HG03139 (cell line): ENCODE data around the gene GPR157.
"Not testable (repeated sequence)": the region's sequence is repeated elsewhere in the genome, so short reads cannot be mapped to it uniquely, and the experiment has no call there.

Experiments
- ATAC-seq: cut with Tn5 transposase; IDR thresholded peaks from one replicate; pipeline ENCODE4 v1.9.1; 2021; ENCODE audit not compliant: unreplicated experiment

GPR157 gene

DNA sequence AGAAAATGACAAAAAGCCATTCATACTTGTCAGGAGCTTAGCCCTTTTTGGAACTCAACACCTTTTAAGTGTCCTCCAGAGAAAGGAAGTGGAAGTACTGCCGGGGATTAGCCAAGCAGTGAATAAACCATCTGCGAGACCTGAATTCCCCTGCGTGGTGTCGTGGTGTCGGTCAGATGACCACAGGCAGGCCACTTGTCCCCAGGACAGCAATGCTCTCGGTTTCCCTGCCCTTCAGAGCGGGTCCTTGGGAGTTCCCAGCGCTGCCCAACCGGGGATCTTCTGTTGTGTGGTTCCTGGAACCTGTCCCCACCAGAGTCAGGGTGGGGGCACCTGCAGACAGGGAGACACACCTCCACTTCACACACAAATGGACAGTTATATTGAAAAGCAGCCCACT is 9.2 kb downstream of the GPR157 start:
- ATAC-seq: no peak

DNA sequence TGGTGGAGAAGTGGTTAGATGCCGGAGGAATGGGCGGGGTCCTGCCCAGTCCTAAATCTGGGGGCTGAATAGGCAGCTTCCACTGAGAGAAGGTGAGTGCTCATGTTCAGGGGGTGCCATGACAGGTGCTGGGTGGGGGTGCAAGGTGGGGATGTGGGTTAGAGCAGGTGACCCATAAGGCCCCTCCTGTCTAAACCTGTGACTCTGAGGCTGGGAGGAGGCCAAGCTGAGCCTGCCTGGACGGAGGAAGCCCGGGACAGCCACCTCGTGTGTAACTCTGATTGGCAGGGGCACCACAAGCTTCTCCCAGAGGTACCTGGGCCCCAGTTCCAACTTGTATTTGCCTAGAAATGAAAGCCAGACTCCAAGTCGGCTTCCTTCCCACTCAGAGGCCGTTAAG is 10.7 kb downstream of the GPR157 start:
- ATAC-seq: no peak

- no peak for ATAC-seq
These were observed 13.3 kb downstream of the GPR157 start for GRCh38 chr1:9115351-9116205.

GRCh38 chr1:9112961-9113880 is 15.7 kb downstream of the GPR157 start:
- ATAC-seq: no peak

DNA sequence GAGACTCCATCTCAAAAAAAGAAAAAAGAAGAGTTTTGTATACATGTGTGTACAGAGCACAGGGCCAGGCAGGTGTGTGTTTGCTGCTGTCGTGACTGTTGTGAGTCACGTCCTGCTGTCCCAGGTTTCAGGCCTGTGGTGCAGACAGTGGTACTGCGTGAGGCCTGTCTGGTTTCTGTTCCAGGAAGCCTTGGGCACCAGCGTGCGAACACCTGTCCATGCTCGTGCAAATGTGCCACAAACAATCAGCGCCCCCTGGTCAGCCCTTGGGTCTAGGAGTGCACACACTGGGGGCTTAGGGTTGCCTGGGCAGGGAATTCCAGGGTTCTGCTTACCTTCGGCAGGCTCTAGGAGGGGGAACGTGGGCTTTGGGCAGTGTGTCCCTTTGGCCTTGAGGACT is 16.9 kb downstream of the GPR157 start:
- no peak for ATAC-seq

- no peak for ATAC-seq
These were observed 17.6 kb downstream of the GPR157 start for GRCh38 chr1:9111357-9111691.

- peak; percentile 52 for ATAC-seq
These were observed 18.1 kb downstream of the GPR157 start for GRCh38 chr1:9110669-9111356.

DNA sequence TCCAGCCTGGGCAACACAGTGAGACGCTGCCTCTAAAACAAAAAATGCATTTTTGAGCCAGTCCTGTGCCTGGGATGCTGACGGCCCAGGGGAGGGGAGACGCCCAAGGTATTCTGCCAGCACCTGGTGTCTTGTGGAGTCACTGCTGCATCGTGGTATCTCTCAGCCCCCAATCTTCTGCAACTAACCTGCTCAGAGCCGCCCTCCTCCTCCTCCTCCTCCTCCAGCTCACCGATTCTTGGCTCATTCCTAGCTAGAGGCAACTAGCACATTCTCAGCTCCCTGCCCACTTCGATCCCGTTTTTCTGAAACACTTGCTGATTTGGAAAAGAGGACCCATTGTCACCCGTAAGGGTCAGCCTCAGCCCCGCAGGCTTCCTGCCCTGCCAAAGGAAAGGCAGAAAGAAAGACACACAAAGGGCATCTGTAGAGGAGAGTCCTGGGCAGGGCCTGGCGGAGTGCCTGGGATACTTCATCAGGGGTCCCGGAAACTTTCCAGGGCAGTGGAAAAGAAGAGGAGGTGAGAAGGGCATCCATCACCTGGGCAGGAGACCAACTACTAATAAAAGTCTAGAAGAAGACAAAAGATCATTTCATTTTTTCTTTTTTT is 20.7 kb downstream of the GPR157 start:
- no peak for ATAC-seq

DNA sequence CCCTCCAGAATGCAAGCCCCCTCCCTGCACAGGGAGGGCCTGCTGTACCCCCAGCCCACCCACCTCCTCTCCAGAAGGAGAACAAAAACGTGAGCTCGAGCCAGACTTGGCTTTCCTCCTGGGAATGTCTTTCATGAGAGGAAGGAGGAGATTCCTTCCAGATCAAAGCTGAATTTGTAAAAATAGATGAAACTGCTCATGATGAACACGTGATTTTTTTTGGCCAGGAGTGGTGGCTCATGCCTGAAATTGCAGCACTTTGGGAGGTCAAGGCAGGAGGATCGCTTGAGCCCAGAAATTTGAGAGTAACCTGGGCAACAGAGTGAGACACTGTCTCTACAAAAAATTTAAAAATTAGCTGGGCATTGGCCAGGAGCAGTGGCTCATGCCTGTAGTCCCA is 21.8 kb downstream of the GPR157 start:
- ATAC-seq: no peak

DNA sequence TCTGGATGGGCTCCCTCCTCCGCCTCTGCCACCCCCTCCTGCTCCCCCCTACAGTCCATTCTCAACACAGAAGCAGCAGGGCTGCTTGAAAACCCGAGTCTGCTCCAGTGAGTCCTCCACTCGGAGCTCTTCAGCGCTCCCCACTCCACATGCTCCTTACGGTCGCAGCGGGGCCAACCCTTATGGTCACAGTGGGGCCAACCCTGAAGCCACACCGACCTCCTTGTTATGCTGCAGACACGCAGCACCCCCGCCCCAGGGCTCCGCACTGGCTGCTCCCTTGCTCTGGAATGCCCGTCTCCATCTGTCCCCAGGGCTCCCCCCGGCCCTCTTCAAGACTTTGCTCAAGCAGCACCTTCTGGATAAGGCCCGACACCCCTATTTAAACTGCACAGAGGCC is 22.6 kb downstream of the GPR157 start:
- no peak for ATAC-seq

DNA sequence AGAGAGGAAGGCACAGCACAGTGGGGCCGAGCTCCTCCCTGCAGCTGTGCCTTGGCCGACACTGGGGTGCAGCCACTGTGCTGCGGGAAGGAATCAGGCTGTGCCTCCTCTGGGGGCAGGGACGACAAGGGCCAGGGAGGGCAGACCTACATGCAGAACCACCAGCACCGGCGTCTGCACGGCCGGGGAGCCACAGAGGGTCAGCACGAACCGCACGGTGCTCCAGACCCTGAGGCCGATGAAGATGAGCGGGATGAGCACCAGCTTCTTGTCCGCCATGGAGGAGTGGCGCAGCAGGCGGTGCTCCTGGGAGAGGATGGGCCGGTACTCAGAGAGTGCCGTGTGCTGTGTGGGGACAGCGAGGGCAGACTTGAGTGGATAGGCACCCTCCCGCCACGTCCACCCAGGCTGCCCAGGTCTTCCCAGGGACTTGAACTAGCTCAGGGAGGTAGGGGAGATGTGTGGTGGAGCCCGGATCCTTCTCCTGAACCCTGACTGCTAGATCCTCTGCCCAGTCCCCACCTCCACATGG is 23.5 kb downstream of the GPR157 start:
- ATAC-seq: no peak

GRCh38 chr1:9101510-9102146 is 27.3 kb downstream of the GPR157 start:
- no peak for ATAC-seq

GRCh38 chr1:9100471-9101043 is 28.3 kb downstream of the GPR157 start:
- no peak for ATAC-seq

- ATAC-seq: no peak
These were observed 29.3 kb downstream of the GPR157 start for GRCh38 chr1:9099555-9099954.

DNA sequence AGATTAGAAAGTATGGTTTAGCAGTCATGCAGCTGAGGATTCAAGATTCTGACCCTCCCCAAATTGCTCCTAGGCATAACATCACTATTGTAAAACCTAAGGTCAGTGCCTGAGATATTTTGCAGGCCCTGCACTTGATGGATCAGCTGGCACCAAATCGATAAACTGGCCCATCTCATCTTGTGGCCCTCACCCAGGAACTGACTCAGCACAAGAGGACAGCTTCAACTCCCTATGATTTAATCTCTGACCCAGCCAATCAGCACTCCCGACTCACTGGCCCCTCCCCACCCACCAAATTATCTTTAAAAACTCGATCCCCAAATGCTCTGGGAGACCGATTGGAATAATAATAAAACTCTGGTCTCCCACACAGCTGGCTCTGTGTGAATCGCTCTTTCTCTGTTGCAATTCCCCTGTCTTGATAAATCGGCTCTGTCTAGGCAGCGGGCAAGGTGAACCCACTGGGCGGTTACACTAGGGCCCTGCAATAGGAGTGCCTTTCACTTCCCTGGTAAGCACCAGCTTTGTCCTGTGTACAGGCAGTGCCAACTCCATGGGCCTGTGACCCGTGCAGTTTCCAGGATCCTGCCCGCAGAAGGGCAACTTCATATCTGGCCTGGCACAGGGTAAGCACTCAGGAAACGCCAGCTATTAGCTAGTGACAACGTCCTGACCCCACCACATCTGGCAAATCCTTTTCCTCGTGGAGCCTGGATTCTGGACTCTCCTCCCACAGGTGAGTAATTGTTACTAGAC is 30.8 kb downstream of the GPR157 start:
- no peak for ATAC-seq

GRCh38 chr1:9095818-9096217 is 33.1 kb downstream of the GPR157 start:
- no peak for ATAC-seq

GRCh38 chr1:9093996-9094595 is 34.8 kb downstream of the GPR157 start:
- ATAC-seq: not testable (repeated sequence)

- ATAC-seq: no peak
These were observed 35.3 kb downstream of the GPR157 start for GRCh38 chr1:9093581-9093980.

DNA sequence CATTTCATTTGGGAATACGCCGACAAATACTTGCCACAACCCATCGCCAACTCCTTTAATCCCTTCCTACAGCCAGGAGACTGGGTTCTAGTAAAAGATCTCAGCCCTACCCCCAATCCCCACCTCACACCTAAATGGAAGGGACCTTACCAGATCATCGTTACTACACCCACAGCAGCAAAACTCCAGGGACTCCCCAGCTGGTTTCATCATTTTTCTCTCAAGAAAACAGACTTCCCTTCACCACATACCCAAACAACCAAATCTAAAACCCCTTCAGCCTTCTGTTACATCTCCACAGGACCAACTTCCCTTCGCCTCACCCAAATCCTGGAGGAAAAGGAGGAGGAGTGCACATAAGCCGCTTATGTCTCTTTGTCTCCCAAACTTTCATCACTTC is 35.8 kb downstream of the GPR157 start:
- no peak for ATAC-seq
